ENCODE results near the gene KRT33B.
A peak's percentile ranks its signal among the peaks of the same experiment; 100 is the strongest.

Gene KRT33B

DNA sequence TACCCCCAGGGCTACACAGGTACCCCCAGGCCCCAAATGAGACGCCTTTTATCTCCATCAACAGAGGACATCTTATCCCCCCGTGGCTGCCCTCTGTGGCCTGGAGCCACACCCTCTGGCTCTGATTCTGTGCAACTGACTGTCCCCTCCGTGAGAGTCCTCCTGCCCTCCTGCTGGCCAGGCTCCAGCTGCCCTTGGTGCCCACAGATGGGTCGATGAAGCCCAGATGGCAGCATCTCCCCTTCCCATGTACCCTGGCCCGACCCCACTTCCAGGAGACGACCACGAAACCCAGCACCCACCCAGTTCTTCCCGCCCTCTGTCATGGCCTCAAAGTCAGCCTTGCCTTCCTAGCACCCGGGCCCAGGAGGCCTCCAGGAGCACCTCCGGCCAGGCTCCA is 44.5 kb downstream of the KRT33B start:
- H3K4me3 ChIP-seq (ENCODE audit: low read depth, low read length), result no peak overlapping the region

DNA sequence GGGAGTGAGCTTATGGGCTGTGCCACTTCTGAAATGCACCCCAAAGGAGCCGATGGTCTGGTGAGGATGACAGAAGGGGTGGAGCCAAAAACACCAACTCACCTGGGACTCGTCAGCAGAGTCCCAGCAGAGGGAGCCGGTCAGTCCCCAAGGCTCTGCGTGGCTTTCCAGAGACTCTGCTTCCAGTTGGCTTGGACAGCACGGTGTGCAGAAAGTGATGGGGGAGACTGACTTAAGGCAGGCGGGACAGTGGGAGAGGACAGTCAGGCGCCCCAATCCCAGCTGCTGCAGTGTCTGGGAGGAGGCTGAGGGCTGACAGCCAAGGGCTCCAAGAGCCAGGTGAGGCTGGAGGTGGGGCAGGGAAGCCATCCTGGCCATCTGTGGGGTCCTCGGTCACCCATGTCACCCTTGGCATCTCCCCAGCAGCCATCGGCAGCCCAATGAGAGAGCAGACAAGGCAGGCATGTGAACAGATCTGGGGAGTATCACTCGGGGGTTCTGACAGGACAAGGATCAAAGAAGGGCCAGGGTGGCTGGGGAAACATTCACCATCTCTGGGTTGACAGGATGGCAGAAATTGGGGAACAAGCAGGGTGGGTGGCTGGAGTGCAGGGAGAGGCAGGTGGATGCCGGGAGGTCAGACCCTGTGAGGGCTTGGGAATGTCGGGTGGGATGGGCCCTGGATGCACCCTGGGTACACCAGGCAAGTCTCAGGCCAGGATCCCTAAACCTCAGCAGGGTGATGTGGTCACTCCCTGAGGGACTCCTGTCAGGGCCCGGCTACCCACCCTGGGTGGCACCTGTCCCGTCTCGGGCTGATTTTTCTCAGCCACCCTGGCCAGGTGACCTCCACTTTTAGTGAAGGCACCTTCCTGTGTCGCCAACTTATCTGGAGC is 45.2 kb downstream of the KRT33B start:
- TF ChIP-seq, protein P1, sequence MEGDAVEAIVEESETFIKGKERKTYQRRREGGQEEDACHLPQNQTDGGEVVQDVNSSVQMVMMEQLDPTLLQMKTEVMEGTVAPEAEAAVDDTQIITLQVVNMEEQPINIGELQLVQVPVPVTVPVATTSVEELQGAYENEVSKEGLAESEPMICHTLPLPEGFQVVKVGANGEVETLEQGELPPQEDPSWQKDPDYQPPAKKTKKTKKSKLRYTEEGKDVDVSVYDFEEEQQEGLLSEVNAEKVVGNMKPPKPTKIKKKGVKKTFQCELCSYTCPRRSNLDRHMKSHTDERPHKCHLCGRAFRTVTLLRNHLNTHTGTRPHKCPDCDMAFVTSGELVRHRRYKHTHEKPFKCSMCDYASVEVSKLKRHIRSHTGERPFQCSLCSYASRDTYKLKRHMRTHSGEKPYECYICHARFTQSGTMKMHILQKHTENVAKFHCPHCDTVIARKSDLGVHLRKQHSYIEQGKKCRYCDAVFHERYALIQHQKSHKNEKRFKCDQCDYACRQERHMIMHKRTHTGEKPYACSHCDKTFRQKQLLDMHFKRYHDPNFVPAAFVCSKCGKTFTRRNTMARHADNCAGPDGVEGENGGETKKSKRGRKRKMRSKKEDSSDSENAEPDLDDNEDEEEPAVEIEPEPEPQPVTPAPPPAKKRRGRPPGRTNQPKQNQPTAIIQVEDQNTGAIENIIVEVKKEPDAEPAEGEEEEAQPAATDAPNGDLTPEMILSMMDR (conservative IDR thresholded peaks at IDR 0.05; ENCODE audit: low read depth, low read length), result peak; percentile 53
- peak; percentile 37 for DNase-seq (ENCODE audit: low read depth)
- no peak overlapping the region for H3K4me3 ChIP-seq (ENCODE audit: low read depth, low read length)

More for the DNA sequence above, 44.5 kb downstream of the KRT33B start:
- DNase-seq (ENCODE audit: low read depth), result no peak
- TF ChIP-seq, protein P1 (conservative IDR thresholded peaks at IDR 0.05; ENCODE audit: low read depth, low read length), result no peak

GRCh38 chr17:41322903-41323895 is 46.4 kb downstream of the KRT33B start:
- no peak overlapping the region for H3K4me3 ChIP-seq (ENCODE audit: low read depth, low read length)
- no peak for DNase-seq (ENCODE audit: low read depth)
- TF ChIP-seq, protein P1 (conservative IDR thresholded peaks at IDR 0.05; ENCODE audit: low read depth, low read length), result no peak

DNA sequence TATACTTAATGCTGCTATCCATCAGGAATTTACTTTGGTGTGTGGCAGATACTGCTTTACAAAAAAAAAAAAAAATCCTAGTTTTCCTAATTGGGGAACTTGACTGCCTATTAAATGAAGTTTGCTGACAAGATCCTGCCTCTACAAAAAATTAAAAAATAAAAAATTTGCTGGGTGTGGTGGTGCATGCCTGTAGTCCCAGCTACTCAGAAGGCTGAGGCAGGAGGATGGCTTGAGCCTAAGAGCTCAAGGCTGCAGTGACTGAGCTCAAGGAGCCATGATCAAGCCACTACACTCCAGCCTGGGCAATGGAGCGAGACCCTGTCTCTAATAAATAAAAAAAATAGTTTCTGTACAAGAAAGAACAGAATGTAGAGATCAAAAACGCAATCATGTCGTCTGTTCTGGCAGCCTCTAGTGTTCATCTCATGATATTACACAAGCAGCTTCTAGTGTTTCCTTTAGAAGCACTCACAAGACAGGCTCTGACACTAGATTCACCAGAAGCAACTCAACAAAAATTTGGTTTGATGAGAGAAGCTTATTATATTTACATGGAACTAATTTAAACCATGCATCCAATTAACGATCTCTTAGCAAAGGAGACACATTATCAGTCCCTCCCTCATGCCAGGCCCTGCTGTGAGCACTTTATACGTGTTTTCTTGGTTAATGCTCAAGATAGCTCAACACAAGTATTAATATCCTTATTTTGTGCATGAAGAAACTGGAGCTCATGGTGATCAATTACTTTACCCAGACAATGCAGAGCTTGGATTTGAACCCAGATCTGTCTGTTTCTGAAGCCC is 47.3 kb downstream of the KRT33B start:
- DNase-seq (ENCODE audit: low read depth), result peak; percentile 86
- TF ChIP-seq, protein P1 (conservative IDR thresholded peaks at IDR 0.05; ENCODE audit: low read depth, low read length), result peak; percentile 87
- H3K4me3 ChIP-seq (ENCODE audit: low read depth, low read length), result no peak overlapping the region

GRCh38 chr17:41318231-41318630 is 51.4 kb downstream of the KRT33B start:
- DNase-seq (ENCODE audit: low read depth), result no peak
- H3K4me3 ChIP-seq (ENCODE audit: low read depth, low read length), result no peak overlapping the region
- TF ChIP-seq, protein P1 (conservative IDR thresholded peaks at IDR 0.05; ENCODE audit: low read depth, low read length), result no peak

DNA sequence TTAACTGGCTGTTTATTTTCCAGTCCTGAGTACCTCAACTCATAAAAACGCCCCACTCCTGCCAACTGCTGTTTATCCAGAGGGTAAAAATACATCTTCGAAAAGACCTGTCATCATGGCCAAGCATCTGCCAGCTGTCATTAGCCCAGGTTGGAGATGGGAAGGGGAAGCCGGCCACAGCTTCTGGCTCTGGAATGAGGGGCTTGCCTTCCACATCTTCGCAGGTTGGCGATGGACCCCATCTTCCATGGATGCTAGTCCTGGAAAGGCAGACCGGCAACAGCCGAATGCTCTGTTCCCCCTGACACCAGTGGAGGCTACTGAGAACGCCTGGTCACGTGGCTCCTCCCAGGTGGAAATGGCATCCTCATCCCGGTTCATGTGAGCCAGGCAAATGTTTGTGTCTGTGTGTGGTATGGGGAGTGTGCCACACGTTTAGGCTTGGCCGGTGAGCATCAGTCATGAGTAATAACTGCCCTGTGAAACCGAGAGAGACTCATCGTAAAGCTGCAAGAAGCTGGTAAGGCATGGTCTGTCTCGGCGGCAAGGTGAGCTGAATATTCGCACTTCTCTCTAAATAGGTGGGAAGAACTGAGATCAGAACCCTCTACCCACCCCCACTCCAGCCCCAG is 53.7 kb downstream of the KRT33B start:
- TF ChIP-seq, protein P1 (conservative IDR thresholded peaks at IDR 0.05; ENCODE audit: low read depth, low read length), result no peak
- DNase-seq (ENCODE audit: low read depth), result no peak
- no peak overlapping the region for H3K4me3 ChIP-seq (ENCODE audit: low read depth, low read length)
